Measurements from ENCODE around the gene NAT10.
"Not testable (repeated sequence)": the region's sequence is repeated elsewhere in the genome, so short reads cannot be mapped to it uniquely, and the experiment has no call there.

The NAT10 gene

DNA sequence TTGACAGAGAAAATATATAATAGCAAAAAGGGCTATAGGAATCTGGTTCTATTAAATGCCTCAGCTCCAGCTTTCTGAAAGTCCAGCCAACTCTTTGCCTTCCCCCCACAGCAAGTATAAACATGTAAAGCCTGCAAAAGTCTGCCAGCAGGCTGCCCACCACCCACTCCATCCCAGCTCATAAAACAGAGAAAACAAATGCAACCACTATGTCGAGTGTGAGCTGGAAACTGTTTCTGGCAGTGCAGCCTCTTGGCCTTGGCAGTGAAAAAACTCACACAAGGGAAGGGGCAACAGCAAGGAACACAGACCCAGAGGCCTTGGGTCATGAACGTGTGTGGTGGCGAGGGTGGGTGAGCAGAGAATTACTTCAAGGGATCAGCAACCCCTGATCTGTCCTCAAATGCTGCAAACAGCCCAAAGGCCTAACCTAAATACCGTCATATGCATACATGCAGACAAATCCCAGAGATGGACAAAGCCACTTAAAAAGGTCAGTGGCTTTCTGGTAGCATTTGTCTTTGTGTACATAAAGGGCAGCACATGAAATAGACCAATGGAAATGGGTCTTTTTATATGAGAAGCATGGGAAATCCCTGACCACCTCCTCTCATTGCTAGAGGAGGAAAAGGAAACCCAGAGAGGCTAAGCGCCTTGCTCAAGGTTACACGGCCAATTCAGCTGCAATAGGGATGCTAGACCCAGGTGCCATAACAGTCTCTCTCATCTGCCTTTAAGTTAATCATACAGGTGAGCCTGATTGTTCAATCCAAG, 74.8 kb downstream of the NAT10 start:
- intact Hi-C loops (cut with DNase I): no loop called here
- DNase-seq: no peak

DNA sequence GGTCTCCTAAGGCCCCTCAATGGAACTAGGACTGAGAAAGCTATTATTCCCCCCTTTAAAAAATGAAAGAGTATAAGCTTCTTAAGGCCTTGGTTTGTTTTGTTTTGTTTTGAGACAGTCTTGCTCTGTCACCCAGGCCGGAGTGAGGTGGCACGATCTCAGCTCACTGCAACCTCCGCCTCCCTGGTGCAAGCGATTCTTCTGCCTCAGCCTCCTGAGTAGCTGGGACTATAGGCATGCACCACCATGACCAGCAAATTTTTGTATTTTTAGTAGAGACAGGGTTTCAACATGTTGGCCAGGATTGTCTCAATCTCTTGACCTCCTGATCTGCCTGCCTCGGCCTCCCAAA, 75.4 kb downstream of the NAT10 start:
- intact Hi-C loops (cut with DNase I); DNase-seq: not testable (repeated sequence)

DNA sequence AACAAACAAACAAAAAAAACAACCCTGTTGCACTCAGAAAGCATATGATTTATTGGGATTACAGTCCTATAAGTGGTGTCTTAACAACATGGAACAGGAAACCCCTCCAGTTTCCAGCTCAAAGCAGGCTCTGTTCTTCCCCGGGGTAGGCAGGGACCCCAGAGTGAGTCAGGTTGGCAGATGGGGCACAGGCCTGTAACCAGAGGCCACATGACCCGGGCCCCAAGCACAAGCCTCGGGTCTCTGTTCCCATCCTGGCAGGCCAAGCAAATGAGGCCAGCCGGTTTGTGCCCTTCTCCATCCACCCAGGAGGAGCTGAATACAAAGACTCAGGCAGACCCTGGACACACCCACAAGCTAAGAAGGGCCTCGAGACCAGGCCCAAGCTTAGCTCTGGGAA, 75.8 kb downstream of the NAT10 start:
- intact Hi-C loops (cut with DNase I): no loop called here
- DNase-seq: peak in 31 of 42 donors; percentile 17 to 87 (median 56)

DNA sequence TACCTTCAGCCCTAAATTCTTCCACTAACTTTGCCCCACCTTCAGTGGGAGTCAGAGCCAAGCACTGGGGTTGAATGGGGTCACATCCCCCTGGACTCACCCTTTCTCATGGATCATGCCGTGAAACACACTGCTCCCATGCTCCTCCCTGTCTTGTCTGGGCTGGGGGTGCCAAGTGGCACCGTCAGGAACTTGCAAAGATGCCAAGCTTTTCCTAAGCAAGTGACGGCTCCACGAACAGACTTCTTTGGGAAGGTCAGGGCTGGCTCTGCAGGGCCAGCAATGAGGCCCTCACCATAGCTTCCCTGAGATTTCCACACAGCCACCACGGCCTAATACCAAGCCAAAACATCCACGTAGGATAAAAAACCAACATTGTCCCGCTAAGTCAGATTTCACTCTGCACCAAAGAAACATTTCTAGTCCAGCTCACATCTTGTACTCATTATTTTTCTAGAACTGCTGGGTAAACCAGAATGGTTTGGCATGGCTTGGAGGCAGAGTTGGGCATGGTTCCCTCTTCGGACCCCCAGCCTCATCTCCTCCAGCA, 76.5 kb downstream of the NAT10 start:
- intact Hi-C loops (cut with DNase I): no loop called here
- no peak for DNase-seq

DNA sequence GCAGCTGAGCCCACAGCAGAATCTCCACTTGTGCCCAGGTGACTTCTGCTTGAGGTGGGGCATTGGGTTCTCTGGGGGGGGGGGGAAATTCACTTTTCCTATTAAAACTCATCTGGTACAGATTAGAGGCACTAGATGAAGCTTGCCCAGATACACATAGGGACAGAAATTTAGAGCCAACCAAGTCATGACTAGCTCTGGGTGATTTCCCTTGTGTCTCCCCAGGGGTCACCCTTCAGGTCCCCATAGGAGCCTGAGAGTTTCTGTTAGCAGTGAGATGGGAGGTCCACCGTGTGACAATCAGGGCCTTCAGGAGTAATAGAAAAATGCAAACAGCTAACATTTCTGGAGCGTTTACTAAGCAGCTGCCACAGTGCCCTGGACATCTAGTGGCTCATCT, 77.0 kb downstream of the NAT10 start:
- no peak for DNase-seq
- intact Hi-C loops (cut with DNase I): no loop called here

DNA sequence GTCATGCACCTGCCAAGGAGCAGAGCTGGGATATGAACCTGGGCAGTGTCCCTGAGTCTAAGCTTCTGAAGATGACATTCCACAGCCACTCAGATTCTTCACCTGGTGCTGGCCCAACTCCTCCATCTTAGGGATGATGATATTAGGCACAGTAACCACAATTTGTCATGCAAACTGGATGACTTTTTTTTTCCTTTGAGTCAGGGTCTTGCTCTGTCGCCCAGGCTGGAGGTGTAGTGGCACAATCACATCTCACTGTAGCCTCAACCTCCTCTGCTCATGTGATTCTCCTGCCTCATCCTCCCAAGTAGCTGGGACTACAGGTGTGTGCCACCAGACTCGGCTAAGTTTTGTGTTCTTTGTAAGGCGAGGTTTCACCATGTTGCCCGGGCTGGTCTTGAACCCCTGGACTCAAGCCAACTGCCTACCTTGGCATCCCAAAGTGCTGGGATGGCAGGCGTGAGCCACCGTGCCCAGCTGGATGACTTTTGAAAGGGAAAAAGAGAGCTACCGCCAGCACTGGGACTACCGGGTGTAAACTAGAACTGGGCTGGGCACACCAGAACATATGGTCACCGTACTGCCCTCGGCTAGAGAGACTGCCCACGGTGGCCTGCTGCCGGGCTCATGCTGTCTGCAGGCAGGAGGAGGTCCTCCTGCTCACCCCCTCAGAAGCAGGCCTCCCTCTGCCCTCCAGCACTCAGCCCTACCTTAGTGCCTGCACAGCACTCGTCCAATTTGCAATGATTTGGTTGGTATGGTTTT, 77.7 kb downstream of the NAT10 start:
- intact Hi-C loops (cut with DNase I): no loop called here
- no peak for DNase-seq

DNA sequence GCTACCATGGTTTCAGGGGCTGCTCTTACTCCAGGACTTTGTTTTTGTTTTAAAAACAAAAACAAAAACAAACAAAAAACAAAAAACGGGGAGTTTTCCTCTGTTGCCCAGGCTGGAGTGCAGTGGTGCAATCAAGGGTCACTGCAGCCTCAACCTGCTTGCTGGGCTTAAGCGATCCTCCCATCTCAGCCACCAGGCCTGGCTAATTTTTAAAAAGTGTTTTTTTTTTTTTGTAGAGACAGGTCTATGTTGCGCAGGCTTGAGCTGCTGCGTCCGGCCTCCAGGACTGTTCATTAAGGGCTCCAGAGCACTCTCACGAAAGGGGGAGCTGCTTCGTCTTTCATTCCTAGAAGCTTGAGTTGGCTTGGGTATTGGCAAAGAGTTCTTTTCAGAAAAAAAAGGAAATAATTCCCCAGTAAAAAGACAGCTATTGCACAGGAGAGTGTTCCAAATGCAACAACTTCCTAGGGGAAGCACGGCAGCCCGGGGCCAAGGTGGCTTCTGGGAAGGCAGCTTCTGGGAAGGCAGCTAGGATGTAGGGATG, 78.5 kb downstream of the NAT10 start:
- intact Hi-C loops (cut with DNase I): no loop called here
- DNase-seq: no peak

DNA sequence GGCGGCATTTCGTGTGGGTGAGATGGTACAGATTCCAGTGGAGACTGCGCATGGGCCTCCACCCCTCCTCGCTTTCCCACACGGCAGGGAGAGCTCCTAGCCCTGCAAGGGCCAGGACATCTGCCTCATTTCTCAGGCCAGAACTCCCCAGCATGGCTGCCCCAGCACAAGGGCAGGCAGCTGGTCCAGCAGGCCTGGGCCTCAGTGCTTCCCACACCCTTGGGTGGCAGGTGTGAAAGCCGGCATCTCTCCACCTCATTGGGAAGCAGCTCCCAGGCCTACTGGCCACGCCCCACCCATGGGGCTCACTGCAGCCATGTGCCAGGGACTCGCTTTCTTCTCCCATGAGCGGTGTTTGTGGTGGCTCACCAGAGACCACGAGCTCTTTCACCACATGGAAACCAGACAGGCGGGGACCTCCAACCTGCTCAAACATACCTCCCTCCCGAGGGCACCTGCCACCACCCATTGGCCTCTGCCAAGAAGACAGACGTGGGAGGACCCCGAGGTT, 79.1 kb downstream of the NAT10 start:
- intact Hi-C loops (cut with DNase I): no loop called here
- no peak for DNase-seq

DNA sequence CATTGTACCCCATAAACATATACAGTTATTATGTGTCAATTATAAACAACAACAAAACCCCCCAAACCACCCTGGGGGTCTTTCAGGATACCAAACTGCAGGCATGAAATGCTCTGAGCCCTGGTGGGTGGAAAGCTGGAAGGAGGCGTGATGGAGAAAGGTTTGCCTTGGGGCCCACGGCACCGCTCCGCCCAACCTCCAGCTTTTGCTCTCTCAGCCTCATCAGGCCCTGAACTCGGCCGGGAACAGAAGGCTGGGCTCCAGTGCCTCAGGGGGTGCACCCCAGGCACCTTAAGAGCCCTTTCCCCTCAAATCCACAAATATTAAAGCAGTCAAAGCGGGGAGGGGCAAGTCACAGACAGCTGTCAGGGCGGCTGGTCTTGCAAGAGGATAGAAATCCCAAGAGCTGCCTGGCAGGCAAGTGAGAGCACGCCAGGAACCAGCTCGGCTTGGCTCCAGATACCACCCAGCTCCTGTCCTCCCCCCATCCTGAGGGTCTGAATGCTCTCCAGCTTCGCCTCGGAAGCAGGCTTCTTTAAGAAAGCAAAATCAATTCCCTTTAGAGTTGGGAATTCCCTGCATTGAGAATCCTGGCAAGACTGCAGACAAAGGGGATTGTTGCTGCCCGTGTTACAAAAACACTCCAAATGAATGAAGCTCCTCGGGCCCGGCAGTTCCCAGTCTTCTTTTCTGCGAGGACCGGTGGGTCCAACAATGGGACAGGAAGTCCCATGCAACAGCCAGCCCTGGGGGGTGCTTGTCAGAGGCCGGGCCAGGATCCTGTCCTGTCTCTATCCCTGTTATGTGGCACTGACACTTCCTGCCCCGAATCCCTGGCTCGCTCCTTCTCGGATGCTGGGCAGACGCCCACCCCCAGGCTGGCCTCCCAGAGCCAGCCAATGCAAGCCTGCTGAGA, 80.8 kb downstream of the NAT10 start:
- DNase-seq: peak in 3 of 42 donors; percentile 22 to 48 (median 41)
- intact Hi-C loops (cut with DNase I): no loop called here

DNA sequence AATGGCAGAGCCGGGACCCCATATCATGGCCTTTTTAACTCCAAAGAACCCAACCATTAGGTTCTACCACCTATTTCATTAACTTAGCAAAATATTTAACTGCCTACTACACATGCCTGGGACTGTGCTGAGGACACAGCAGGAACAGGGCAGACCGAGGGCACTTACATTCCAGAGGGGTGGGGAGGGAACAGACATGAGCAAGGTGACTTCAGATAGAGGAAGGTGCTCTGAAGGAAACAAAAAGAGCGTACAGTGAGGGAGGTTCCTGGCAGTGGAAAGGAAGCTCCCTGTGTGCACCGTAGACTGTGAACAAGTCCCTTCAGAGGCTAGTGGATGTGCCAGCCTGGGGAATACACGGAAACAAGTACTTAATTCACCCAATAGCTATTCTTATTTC, 82.8 kb downstream of the NAT10 start:
- DNase-seq: no peak
- intact Hi-C loops (cut with DNase I): no loop called here

DNA sequence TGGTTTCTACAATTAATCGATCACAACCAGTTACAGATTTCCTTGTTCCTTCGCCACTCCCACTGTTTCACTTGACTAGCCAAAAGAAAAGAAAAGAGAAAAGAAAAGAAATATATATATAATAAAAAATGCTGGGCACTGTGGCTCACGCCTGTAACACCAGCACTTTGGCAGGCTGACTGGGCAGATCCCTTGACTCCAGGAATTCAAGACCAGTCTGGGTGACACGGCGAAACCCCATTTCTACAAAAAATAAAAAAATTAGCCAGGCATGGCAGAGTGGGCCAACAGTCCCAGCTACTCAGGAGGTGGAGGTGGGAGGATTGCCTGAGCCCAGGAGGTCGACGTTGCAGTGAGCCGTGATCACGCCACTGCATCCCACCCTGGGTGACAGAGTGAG, 83.8 kb downstream of the NAT10 start:
- no peak for DNase-seq
- intact Hi-C loops (cut with DNase I): no loop called here

DNA sequence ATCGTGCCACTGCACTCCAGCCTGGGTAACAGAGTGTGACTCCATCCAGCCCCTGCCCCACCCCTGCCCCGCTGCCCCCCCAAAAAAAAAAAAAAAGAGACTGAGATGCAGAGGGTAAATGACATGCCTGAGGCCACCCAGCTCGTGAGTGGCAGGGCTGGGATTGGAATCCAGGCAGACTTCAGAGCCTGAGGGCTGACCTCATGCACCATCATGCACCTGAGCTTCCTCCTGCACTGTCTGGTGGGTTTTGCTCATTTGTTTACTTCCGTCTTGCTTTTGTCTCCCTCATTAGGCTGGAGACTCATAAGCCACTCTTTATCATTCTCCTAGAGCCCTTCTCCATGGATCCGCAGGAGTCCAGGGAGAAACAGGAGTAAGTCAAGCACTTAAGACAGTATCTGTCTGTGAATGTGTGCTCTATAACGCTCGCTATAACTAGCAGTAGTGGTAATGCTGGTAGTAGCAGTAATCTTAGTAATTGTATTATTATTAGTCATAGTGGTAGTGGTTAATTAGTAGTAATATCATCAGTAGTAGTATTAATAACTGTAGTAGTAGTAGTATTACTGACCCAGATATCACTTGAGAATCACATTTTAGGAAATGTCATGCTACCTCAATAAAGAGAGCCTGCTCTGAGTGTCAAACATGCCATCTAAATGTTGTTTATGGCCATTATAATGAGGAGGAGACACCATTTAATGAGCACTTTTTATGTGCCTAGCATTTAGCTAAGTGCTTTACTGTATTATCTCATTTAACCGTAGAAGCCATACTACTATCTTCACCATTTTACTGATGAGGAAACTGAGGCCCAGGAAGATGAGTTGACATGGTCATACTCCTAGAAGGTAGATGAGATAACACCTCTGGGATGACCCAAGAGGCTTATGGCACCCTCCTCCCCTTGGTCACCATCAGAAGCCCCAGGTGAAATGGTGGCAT, 85.0 kb downstream of the NAT10 start:
- intact Hi-C loops (cut with DNase I): no loop called here
- no peak for DNase-seq

DNA sequence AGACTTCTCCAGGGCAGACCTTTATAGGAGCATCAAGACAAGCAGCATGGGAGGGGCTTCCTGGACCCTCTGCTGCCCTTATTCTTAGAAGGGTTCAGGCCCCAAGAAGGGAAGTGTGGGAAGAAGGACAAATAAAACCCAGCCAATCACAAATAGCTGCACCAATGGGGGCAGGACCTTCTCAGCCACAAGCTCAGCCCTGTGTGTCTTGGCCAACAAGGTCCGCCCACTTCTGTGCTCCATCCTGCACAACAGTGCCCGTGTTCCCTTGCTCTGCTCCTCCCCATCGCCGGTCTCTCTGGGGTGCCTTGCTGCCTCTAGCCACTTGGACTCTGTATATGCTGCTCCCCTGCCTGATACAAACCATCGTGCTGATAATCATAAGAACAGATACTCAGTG, 86.1 kb downstream of the NAT10 start:
- peak in 1 of 42 donors; percentile 27 for DNase-seq
- intact Hi-C loops (cut with DNase I): no loop called here

DNA sequence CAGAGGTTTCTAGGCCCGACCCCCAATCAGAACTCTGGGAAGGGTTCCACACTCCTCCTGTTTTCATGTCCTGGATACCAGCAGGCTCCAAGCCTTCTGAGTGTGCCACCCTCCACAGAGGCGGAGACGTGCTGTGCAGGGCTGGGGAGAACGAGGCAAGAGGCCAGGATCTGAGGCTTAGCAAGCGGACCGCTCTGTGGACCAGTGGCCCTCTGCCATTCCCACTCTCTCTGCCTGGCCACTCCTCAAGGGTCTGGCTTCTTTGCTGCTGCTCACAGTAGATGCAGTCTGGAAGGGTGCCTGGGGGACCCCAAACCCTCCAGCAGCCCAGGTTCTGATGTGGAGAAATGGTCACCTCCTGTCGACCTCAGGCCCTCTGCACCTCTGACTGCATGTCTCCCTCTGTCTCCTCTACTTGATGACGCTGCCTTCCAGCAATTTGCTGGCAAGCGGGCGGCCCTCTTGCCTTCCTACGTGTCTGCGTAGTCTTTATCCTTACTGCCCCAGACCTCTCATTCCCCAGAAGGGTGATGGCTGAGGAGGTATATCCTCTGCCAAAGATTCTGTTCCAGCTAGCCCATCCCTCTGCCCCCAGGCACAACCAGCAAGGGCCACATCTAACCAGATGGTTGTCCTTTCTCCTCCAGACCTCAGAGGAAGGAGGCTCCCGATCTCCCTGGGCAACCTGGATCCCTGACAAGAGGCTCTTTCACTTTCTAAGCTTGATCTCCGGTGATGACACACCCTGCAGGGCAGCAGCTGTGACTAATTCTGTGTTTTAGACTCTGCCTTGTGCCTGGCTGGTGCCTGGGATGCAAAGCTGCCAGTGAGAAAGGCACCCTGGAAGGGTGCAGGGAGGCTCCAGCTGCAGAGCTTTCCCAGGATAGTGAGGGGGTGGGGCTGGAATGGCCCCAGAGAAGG, 87.3 kb downstream of the NAT10 start:
- intact Hi-C loops (cut with DNase I): no loop called here
- DNase-seq: peak in 17 of 42 donors; percentile 27 to 76 (median 43)

DNA sequence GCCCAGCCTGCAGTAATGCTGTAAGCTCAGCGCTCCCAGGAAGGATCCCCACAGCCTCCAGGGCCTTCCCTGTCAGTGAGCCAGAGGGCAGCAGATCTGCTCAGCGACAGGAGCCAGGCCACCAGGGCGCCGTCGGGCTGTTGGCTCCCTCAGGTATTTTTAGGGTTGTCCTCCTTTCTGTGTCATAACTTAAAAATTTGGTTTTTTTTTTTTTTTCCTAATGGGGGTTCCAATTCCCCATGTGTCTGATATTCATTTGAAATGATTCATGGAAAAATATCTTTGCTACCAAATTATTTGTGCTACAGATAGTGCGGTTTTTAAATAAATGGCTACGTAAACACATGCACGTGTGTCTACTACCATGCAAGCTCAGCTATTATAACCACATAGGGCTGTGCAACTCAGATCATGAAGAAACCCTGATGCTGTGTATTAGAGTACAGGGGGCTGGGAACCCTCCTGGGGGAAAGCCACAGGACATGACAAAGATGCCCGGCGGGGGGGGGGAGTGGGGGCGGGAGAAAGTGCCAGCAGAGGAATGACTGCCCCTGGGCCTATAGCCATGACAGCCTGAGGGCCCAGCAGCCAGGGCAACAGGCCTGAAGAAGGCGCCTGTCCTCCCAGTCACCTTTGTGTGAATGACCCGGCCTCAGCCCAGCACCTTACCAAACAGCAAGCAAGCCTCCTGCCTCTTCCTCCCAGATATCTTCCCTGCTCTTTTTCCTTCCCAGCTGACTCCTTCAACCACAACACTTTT, 89.3 kb downstream of the NAT10 start:
- intact Hi-C loops (cut with DNase I): no loop called here
- DNase-seq: no peak

All from head of caudate nucleus (tissue), 42 donors.